GM19452 (cell line): ENCODE results near the gene MPRIP.

Experiments
- ATAC-seq: cut with Tn5 transposase; IDR thresholded peaks from one replicate; pipeline ENCODE4 v1.9.1; 2021; ENCODE audit not compliant: unreplicated experiment

Gene MPRIP

DNA sequence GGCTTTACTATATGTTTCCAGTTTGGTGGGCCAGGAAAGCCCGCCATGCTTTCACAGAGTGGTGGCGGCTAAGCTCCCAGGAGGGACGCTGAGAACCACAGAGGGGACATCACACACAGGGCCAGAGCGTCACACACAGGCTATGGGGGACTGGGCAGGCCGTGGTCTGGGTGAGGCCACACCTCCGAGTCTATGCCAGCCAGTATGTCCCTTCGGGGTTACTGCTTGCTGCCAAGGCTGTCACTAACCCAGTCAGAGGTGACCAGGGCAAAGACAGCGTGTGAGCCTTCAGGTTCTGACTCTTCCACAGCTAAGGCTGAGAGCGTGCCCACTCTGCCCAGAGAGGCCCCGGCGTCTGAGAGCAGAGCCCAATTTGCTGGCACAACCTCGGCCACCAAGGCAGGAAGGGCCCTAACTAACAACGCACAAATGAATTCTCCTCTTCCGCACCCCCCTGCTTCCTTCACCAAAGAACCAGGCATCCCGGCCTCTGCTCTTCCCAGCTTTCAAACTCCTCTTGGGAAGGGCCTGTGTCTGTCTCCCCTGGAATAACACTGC, 161.0 kb downstream of the MPRIP start:
- no peak for ATAC-seq

GRCh38 chr17:17204041-17204591, 161.9 kb downstream of the MPRIP start:
- no peak for ATAC-seq

DNA sequence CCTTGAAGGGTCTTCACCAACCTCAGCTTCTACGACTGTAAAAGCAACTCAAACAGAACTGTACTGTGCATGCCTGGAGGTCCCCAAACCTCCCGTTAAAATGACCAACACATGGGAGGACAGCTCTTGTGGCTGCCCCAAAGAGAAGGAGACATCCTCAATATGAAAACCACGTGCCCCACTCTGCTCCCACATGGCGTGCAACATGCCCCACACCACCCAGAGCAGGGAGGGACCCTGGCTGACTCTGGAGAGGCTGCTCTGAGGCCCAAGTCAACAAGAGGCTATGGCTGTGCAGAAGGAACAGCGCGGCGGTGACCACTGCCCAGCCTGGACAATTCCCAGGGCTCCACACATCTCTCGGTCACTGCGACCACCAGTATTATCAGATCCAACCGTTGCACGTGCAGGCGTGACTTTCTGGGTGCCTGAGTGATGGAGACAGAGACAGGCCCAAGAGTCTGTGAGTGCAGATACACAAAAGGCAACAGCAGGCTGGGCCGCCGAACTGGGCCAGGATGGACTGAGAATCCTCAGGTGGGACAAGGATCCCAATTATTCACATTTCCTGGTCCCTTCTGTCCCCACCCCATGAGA, 162.5 kb downstream of the MPRIP start:
- ATAC-seq, result no peak

DNA sequence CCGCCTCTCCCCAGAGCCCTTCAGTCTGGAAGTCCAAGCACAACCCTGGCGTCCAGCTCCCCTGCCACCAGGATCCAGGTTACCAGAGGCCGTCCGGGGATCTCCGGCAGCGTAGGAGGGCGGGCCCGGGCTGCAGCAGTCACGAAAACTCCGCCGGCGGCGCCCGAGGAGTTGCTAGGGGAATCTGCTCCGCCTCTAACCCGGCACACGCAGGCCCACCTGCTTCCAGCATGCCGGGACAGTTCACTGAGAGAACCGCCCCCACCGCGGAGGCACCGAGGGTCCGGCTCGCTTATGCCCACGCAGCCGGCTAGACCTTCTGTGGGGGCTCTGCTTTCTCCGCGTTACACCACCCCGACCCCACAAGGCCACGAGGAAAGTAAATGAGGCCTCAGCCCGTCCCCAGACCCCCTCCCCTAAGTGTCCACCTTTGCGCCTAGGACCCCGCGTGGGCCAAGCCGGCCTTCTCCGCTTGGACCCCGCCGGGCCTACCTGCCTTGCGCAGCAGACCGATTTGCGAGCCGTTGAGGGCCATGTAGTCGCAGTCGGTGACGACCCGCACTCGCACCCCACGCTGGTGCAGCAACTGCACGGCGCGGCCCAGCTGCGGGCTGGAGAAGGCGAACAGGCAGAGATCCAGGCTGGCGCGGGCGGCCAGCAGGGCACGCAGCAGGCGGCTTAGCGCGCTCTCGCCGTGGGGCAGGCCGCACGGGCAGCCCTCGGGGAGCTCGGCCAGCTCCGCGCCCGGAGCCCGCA, 163.3 kb downstream of the MPRIP start:
- ATAC-seq, result peak; percentile 44

DNA sequence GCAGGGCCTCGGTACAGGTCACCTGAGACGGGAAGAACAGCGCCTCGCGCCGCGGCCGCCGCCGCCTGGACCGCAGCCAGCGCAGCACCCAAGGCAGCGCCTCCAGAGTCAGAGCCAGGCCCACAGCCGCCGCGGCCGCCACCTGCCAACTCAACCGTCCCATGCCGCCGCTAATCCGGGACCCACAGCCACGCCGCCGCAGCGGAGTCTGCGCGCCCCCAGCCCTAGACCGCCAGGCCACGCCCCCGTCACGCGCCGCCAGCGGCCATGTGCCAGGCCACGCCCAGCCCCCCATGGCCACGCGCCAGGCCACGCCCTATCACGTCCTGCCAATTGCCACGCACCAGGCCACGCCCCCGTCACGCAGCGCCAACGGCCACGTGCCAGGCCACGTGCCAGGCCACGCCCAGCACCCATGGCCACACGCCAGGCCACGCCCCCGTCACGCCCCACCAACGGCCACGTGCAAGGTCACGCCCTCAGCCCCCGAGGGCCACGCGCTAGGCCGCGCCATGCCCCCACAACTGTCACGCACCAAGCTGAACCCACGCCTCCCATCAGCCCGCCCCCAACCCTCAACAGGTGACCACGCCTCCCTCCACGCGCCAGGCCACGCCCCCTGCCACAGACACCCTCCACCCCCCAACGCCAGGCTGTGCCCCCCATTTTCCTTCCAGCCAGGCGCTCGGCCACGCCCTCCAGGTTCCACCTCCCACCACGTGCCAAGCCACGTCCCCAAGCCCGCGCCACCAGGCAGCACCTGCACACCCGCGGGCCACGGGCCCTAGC, 164.1 kb downstream of the MPRIP start, which contains the start of gene PLD6:
Gene PLD6 (minus strand): TSS at position 210 of the 789 bp plus-strand sequence. CDS start 47 bp downstream, at position 163.
- peak; percentile 51 for ATAC-seq

DNA sequence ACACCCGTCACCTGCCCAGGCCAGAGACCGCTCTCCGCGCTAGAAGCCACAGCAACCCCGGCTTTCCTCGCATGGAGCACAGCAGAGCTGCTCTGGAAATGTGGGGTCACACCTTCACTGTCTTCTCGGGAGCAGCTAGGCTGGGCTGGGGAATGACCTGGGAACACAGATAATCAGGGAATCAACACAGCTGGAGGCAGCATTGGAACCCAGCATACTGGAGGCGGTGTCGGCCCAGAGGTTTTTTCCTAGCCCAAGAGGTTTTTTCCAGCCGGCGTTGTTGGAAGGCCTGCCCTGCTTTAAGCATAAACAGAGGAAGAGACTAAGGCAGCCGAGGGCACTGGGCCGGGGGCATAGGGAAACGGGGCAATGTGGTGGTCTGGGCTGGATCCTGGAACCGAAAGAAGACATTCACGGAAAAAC, 164.7 kb downstream of the MPRIP start:
- no peak for ATAC-seq

DNA sequence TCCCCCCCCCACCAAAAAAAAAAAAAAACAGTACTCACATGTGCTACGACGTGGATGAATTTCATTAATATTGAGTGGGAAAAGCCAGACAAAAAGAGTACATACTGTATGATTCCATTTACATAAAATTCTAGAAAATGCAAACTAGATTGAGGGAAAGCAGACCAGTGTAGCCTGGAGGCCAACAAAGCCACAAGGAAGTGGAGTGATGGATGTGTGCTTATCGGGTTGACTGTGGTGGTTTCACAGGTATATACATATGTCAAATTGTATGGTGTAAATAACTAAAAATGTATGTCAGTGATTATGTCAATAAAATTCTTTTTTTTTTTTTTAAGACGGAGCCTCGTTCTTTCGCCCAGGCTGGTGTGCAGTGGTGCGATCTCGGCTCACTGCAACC, 165.7 kb downstream of the MPRIP start:
- no peak for ATAC-seq

GRCh38 chr17:17213775-17214174, 171.5 kb downstream of the MPRIP start:
- ATAC-seq, result no peak

DNA sequence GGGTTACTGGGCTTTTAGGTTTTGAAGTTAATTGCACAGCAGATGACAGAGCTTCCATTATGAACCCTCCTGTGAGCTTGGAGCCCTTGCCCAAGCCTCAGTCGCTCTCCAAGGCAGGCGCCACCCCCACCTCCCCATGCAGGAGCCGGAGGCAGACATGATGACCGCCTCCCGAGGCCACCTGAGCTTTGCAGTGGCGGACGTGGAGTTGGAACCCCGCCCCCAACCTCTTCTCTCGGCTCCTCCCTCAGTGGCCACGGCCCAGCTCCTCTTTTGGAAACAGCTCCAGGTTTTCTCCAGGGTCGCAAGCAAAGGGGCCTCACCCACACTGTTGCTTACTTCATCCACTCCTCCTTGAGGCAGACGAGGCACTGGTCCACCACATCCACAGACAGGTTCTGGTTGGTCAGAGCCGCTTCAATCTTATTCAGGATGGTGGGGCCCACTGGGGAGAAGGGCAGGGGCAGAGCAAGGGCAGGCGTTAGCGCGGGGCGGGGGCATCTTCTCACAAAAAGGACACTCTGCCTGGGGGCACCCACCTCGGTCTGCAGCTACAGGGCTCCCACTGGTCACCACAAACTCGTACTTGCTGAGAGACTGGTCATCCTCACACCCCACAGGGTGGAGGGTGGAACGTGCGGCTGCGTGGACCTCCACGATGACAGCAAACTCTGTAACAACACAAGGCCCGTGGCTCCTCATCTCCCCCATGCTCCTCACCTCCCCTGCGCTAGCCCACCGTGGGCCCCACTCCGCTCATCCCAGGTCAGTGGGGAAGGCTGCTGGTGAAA, 172.6 kb downstream of the MPRIP start:
- ATAC-seq, result no peak

DNA sequence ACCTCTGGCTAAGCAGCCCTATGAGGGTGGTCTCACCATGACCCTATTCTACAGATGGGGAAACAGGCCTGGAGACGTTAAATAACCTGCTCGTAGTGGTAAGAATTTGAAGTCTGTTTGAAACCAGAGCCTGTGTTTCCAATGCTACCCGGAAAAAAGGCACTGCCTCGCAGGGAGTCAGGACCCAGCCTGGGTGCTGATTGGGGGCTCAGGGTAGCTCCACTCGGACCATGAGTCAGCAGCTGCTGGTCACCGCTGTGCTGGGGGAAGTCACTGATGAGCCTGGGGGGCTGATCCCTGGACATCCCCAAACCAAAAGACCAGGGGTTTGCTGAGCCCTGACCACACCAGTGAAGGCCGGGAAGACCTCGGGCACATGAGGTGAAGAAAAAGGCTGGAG, 173.3 kb downstream of the MPRIP start:
- no peak for ATAC-seq

DNA sequence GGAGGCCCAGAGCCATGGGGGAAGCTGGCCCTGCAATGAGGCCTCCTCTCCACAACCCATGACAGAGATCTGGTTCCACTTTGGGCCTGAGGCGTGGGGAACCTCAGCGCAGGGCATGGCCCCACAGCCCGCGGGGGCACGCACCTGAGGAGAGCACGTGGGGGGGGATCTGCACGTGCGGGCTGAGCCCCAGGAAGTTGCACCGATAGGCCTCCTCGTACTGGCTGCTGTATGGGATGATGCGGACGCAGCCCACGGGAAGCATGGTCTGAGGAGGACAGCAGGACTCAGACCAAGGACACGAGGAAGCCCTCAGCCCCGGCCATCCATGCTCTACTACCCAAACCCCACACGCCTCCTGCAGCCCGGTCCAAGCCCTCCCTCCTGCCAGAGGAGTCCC, 174.0 kb downstream of the MPRIP start:
- ATAC-seq, result no peak

- no peak for ATAC-seq
Measured at GRCh38 chr17:17216776-17217175, 174.5 kb downstream of the MPRIP start.

DNA sequence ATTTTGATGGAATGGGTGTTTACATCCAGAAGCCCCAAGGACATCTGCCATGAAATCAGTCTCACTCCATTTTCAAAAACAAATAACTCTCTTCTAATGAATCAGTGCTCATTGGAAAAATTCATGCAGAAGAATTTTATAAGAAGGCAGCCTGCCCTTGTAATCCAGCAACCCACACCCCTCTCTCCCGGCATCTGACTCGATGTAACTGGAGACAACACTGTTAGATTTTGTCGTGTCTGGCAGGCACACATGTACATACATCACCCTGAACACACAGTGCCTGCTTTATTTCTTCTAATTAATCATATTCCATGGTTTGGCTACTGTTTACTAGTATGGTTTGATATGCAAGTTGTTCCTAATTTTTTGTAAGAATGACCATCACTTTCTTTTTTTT, 175.7 kb downstream of the MPRIP start:
- no peak for ATAC-seq

- no peak for ATAC-seq
Measured at GRCh38 chr17:17220529-17220928, 178.3 kb downstream of the MPRIP start.

GRCh38 chr17:17221329-17221728, 179.1 kb downstream of the MPRIP start:
- no peak for ATAC-seq

DNA sequence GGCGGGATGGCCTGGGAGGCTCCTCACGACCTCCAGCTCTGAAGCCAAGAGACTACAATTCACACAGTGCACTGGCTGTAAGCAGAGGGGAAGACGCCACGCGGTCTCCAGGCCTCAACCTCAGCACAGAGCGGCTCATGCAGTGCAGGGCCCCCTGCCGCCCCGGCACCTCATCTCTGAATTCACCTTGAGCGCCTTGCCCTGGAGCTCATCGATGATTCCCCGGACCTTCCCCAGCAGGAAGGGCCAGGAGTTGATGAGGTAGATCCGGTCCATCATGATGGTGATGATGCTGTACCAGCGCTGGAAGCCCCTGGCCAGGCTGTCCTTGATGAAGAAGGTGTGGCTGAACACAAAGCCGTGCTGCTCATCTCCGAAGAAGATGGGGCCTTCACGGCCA, 181.5 kb downstream of the MPRIP start:
- no peak for ATAC-seq

GRCh38 chr17:17224137-17224536, 181.9 kb downstream of the MPRIP start:
- no peak for ATAC-seq

DNA sequence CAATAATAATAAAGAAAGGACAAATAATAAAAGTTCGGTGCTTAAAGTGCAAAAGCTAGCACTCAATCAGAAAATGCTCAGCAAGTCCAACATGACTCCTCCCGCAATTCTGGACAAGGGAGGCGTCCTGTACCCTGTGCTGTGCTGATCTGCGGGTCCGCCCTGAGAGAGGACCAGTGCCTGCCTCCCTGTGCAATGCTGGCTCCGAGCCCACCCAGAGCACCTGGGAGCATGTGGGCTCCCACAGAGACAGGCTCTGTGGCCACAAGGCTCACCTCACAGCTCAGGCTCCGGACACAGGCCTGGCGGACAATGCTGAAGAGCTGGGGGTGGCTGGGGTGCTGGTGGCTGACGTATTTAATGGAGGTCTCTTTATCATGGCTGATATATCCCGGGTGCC, 183.6 kb downstream of the MPRIP start:
- ATAC-seq, result no peak

DNA sequence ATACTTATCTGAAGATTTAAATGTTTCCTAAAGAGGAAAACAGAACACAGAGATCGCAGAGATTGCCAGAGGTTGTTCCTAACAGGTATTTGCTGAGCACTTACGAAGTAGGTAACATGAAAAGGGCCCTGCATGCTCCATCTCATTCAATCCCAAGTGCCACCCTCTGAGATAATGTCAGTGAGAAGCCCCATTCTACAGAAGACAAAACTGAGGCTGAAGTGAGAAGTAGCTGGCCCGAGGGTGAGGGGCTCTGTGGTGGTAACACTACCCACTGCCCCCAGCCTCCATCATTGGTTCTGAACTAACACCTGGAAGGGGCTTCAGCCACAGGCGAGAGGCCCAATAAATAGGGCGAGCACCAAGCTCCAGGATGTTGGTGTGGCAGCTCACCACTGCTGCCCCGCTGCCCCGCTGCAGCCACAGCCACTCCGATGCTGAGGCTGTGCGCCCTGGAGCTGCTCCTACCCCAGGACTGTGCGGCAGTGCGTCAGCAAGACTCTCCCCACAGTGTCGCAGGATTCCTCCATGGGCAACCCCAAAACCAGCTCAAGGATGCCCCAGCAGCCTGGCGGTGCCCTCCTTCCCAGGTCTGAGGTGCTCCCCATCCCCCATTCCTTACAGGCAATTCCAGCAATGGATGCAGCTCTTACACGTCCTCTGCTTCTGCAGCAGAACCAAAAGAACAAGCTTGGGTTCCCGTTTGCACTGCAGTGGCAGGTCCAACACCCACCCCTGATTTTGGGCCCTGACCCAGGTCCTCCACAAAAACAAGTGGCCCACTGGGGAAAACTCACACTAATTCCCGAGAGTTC, 184.4 kb downstream of the MPRIP start:
- ATAC-seq, result no peak
